LHCN-M2 (cell line): ENCODE results near the gene MLST8. TPM values are rescaled to one million over a fixed set of nuclear protein-coding genes. Genes with fewer than 3 reads are reported as not detected.
A peak's percentile ranks its signal among the peaks of the same experiment; 100 is the strongest.

ENCODE experiments used
- DNase-seq: peaks from one replicate; pipeline ENCODE4 v3.0.0-alpha.2; 2012; ENCODE audit warnings: low read depth
- total RNA-seq: library from RNA; depleted of rRNA; stranded (reverse); fragments of >200 nt; gene quantifications from 2 replicates; pipeline ENCODE4 v1.2.3, GENCODE V29; 2014

The MLST8 gene
- total RNA-seq, 1 experiment from 2014 or later: 38.1 TPM

DNA sequence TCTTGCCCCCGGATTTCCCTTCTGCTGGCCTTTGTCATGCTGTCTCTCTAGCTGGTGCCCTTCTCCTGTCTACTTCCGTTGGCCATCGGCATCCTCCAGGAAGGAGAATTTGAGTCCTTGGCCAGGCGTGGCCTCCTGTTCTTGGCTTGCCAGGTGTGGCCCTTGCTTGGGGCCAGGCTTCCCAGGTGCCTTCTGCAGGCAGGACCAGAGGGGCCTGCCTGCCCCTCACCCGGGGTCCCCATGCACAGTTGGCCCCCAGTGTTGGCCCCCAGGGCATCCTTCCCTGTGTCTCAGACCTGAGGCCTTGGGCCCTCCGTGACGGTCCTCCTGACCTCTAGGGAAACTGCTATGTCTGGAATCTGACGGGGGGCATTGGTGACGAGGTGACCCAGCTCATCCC is 2.6 kb downstream of the MLST8 start:
- no peak for DNase-seq

DNA sequence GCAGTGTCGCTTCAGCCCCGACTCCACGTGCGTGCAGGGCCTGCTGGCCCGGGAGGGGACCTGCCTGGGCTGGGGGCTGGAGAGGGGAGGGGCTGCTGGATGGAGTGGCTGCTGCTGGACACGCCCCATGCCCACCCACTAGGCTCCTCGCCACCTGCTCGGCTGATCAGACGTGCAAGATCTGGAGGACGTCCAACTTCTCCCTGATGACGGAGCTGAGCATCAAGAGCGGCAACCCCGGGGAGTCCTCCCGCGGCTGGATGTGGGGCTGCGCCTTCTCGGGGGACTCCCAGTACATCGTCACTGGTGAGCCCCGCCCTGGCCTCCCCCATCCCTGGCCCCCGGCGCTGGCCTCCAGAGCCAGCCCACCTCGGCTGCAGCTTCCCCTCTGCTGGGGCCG is 3.1 kb downstream of the MLST8 start:
- DNase-seq: no peak

DNA sequence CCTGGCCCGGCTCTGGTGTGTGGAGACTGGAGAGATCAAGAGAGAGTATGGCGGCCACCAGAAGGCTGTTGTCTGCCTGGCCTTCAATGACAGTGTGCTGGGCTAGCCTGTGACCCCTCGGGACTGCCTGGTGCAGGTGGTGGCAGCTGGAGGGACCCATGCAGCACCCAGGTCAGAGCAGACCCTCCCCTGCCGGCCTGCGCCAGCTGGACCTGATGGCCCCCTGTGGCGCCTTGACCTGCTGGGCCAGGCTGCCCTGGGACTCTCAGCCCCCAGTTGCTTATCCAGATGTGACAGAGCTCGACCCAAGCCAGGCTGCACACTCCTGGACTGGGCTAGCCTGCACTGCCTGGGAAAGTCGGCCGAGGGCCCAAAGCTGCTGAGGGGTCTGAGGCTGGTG is 3.5 kb downstream of the MLST8 start:
- no peak for DNase-seq

DNA sequence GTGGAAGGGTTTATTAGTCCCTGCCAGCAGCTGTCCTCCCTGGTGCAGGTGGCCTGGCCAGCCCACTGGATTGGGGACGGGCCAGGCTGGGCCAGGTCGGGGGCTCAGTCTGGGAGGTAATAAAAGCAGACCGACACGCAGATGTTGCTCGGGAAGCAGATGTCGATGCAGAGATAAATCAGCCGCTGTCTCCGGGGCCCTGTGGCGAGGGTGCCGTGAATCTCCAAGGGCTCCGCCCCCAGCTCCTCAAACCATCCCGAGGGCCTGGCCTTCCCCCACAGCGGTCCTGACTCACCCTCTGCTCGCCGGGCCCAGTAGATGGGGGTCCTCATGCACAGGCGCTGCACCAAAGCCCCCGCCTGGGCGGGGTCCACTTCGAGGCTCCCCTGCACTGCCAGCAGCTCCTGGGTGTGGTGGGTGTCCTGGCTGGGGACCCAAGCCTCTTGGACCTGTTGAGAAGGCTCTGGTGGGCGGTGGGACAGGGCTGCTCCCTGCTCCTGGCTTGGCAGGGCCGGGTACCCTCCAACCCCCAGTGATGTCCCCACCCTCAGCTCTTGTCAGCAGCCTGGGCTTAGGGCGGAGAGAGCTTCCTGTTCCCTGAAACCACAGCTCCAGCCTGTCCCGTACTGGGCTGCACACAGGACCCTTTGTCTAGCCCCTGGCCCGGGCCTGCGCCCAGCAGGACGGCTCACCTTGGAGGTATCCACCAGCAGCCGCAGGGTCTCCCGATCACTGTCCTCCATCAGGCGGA is 4.2 kb downstream of the MLST8 start:
- no peak for DNase-seq

DNA sequence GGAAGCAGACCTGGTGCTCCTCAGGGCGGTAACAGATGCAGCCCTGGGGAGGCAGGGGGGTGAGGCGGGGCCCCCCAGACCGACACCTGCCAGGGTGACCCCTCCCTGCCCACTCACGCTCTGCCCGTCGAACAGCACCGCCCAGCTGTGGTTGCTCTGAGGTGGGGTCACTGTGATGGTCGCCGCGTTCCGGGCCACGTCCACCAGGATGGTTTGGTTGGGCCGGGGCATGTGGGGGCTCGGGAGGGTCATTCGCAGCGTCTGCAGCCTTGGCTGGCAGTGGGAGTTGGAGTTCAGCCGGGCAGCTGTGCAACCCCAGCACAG is 4.7 kb downstream of the MLST8 start:
- no peak for DNase-seq

DNA sequence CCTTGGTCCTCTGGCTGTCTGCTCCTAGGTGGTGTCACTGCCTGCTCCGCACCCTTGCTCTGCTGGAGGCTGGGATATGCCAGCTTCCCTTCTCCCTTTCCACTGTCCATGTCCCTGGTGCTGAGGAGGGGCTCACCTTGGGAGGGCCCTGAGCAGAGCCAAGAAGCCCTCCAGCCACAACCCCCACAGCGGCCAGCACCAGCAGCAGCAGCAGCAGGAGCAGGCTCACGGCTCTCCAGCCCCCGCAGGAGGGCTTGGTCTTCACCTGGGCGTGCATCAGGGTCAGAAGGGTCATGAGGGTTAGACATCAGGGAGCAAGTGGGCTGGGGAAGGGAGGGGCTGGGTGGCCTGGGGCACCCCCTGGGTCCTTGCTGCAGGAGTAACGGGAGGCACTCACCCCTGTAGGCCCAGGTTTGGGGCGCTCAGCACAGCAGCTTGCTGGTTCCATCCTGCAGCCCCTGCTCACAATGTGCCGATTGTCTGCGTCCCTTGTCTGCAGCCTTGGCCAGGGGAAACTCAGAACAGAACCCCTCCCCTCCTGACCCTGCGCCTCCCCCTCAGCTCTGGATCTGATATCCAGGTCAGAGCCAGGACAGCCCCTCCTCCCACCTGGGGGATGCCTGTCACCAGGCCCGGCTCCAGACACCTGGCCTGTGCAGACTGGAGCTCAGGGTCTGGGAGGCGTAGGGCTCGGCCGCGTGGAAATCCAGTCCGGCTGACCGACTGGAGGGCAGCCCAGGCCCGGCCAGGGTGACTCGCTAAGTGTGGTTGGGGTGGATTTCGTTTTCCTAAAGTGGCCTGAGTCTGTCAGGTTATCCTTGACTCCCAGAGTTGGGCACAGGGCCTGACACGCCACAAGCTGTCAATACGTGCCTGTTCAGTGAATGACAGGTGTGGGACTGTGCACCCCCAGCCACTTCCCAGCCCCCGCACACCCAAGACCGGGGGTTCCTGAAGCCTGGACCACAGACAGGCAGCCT is 5.4 kb downstream of the MLST8 start, which contains the start of gene BRICD5:
Gene BRICD5, minus strand, starts transcription at position 478 of the 980 bp plus-strand sequence. Its CDS starts 30 bp downstream, at position 448.
- peak; percentile 60 for DNase-seq

DNA sequence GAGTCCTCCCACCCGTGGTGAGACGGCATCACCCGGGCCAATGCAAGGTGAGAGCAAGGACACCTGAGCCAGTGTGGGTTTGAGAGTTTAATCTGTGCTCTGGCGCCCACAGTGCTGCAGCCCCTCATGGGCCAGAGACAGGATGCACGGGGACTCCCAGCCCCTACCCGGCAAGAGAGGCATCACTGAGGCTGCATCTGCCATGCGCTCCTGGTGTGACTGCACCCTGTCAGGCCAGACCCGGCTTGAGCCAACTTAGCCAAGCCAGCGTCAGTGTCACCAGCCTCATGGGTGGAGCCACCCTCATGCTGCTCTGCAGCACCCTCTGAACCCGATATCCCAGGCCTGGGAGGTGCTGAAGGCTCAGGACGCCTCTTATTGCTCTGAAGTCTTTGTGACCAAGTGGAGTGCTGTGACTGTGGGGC is 6.7 kb downstream of the MLST8 start:
- no peak for DNase-seq

DNA sequence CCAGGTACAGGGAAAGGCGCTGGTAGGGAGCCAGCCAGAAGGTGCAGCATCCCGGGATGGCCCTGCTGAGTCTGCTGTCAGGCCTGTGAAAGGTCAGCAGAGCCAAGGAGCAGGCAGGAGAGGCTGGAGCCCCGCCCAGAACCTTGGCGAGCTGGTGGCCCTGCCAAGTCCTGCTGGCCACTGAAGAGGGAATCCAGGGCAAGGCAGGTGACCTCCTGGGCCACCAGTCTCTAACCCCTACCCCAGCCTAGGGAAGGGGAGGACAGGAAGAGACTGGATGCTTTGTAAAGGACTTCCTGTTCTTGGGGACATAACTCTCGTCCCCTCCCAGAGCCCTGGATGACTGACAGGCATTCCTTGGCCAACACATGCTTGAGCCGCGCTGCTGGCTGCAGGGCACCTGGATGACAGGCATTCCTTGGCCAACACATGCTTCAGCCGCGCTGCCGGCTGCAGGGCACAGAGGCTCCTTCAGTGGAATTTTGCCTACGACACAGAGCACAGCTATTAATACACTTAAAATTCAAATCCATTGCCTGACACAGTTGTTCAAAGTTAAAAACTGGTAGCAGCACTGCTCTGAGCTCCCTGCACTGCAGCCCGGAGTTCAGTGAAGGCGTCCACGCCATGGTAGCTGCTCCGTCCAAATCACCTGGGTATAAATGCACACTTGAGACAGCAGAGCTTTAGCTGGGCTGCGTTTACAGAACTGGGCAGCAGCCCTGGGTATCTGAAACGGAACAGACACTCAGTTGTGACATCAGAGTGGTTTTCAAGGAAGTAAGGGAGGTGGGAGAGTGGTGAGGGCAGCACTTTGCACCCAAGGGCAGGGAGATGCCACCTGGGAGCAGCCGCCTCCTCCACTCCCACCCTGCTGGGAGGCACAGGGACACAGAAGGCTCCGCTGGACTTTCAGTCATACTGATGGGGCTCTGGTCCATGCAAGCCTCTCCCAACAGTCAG is 7.4 kb downstream of the MLST8 start:
- DNase-seq: no peak

DNA sequence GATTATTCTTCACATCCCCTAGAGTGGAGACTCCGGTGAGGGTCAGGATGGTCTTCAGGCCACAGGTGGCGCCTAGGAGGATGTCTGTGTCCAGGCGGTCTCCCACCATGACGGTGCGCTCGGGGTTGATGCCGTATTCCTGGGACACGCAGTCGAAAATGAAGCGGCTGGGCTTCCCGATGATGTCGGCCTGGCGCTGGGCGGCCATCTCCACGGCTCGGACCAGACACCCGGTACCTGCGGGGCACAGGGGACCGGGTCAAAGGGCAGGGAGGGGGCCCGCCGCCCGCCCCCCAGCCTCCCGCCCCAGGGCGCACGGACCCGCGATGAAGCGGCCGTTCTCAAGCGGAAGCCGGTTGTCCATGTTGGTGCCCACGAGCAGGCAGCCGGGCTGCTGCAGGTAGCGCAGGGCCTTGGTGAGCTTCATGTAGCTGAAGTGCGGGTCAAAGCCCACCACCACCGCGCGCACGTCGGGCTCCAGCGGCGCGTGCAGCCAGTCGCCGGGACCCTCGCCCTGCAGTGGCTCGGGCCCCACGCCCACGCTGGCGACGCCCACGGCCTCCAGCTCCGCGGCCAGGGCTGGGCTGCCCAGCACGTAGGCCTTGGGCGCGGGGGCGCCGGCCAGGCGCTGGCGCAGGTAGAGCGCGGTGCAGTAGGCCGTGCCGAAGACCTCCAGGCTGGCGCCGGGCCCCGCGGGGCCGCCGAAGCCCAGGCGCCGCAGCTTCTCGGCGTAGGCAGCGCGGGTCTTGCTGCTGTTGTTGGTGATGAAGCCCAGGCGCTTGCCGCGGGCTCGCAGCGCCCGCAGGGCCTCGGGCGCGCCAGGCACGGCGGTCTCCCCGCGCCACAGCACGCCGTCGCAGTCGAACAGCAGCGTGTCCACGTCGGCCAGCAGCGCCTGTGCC is 8.8 kb downstream of the MLST8 start:
- no peak for DNase-seq

DNA sequence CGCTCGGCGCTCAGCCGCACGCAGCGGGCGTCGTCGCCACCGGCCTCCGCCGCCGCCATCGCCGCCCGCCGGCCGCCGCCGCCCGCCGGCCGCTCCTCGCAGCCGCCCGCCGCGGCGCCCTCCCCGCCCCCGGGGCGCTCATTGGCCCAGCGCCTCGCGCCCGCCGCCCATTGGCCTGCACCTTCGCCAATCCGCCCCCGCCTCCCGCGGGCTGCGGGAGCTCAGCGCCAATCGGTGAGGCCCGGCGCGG is 9.4 kb downstream of the MLST8 start, which contains the start of gene PGP:
Gene PGP, minus strand, starts transcription at position 122 of the 250 bp plus-strand sequence. Its CDS starts 63 bp downstream, at position 59.
- no peak for DNase-seq

DNA sequence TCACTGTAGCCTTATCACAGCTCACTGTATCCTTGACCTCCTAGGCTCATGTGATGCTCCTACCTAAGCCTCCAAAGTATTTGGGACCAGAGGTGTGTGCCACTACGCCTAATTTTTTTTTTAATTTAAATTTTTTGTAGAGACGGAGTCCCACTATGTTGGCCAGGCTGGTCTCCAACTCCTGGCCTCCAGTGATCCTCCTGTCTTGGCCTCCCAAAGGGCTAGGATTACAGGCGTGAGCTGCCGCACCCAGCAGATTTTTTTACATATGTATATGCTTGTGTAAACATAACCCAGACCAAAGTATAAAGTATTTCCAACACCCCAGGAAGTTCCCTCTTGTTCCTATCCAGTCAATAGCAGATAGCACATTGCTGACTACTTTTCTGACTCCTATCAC is 11.1 kb downstream of the MLST8 start:
- DNase-seq: no peak

DNA sequence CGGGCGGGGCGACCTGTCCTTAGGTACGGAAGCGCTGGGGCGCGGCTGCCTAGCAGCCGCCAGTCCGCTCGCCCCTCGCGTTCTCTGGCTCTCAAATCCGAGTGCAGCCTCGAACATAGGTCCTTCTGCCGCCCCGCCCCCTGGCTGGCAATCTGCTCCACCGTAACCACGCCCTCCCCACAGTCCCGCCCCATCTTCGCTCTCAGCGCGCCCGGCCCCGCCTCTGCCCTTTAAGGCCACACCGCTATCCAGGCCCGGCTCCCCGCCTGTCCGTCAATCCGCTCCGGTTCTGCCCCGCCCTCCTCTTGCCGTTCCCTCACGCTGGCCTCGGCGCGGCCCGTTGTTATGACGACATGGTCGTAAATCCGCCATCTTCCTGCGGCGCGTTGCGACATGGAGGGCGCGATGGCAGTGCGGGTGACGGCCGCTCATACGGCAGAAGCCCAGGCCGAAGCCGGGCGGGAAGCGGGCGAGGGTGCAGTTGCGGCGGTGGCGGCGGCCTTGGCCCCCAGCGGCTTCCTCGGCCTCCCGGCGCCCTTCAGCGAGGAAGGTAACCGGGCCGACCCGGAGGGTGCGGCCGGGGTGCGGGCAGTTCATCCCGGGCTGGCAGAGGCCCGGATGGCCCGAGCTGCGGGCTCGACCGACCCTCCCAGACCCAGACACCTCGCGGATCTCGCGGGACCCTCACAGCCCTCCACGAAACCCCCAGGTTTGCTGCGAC is 18.1 kb downstream of the MLST8 start, which contains the start of gene E4F1:
Gene E4F1, plus strand, starts transcription at position 371 of the 721 bp plus-strand sequence. Its CDS starts 23 bp downstream, at position 394.
- DNase-seq: peak; percentile 99

DNA sequence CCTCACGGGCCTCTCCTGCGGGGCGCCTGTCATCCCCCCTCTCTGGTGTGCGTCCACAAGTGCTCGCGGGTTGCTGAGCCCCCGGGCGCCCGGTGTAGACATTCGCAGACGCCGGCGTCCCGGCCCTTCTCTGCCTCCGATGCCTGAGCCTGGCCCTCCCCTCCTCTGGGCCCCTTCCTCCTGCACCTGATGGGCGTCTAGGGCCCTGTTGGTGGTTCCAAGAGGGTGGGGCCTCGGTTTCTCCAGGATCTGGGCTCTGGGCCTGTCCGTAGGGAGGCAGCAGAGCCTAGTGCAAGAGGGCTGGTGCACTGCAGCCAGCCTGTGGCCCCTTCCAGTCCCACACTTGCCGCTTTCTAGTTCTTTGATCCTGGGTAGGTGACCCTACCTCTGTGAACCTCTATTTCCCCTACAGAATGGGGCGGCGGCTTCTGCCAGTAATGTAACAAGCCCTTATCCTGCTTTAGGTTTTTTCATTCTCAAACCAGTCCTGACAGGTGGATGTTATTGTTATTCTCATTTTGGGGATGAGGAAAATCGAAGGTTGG is 18.8 kb downstream of the MLST8 start:
- no peak for DNase-seq

DNA sequence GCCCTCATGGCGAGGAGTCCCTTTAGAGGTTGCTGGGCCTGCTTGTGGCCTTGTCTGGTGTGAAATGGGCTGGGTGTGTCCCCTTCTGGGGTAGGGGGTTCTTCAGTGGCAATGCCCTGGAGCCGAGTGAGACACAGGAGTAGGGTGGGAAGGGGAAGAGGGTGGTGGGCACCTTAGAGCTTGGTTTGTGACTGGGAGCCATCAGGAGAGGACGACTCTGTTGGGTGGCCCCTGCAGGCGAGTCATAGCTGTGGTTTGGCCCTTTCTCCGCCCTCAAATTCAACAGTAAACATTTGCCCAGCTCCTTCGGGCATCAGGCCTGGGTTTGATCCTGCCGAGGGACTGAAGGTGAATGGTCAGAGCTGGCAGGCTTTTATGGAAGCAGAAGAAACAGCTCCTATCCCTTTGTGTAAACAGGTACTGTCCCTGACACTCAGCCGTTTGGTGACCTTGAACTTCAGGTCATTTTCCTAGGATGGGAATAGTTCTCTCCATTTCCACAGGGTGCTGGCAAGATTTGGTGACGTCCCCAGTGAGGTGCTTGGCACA is 21.1 kb downstream of the MLST8 start:
- peak; percentile 44 for DNase-seq

DNA sequence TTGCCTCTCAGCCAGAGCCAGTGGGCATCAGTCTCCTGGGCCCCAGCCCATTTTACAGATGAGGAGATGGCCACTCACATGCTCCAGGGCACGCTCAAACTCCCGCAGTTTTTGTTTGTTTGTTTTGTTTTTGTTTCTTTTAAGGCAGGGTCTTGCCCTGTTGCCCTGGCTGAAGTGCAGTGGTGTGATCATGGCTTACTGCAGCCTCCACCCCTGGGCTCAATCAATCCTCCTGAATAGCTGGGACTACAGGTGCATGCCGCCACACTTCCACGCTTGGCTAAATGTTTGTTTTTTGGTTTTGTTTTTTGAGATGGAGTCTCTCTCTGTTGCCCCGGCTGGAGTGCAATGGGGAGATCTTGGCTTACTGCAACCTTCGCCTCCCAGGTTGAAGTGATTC is 21.7 kb downstream of the MLST8 start:
- no peak for DNase-seq

DNA sequence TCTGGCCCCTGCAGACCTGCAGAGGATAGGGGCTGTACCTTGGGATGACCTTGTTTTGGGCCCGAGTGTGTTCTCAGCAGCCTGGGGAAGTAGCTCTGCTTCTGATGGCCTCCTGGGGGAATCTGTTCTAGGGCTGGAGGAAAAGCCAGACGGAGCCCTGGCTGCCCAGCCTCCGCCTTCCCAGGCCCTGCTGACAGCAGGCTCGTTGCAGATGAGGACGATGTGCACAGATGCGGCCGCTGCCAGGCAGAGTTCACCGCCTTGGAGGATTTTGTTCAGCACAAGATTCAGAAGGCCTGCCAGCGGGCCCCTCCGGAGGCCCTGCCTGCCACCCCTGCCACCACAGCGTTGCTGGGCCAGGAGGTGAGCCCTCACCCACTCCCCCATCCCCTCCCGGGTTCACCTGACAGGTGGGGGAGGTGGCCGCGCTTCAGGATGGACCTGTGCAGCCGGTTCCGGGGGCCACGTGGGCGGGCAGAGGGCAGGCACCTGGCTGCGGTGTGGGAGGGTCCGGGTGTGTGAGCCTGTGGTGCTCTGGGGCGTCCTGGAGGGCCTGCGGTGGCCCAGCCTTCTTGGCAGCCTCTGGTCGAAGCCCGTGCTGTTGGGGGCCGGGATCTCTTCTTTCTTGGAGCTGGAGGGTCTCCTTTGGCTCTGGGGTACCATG is 23.0 kb downstream of the MLST8 start:
- no peak for DNase-seq

DNA sequence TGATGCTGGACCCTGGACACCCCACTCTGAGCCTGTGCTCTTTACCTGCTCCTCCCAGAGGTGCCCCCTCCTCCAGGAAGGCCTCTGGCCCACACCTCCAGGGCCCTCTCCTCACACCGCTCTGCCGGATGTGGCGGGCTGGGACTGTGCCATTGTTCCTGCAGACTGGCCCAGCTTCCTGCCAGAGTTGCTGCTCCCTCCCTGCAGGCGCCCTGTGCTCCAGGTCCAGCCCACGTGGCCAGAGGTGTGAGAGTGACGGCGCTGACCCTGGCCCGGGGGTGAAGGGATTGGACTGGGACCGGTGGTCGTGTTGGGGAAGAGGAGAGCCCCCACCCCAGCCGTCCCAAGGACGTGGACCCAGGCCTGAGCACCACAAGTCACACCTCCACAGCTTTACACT is 23.8 kb downstream of the MLST8 start:
- no peak for DNase-seq

DNA sequence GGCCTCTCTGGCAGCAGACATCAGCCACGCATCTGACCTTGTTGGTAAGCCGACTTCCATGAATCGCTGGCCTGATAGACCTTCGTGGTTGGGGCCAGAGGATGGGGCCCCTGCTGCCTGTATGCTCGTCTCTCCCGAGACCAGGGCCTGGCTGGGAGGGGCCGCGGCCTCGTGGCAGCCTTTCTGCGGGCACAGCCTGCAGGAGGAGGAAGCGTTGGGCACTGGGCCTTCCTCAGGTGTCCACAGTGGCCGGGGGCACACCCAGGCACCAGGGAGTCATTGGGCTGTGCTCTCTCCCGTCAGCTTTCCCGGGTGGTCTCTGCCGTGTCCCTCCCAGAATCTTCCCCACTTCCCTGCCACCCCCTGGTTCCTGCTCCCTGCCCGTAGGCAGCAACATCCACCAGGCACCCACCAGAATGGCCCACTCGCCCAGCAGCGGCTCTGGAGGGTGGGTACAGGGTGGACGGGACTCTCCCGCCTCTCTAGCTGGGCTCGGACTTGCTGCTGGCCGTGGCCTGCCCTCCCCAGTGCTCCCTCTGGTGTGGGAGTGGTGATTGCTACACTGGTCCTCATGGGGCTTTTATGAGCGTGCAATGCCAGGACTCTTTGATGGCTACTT is 24.5 kb downstream of the MLST8 start:
- DNase-seq: no peak
